LNCaP clone FGC (cell line): ENCODE results near the gene SIN3A.

ENCODE experiments used
- DNase-seq: peaks from one replicate; pipeline ENCODE4 v3.0.0-alpha.2; 2011; ENCODE audit warnings: low read depth
- H3K4me3 ChIP-seq: 2 replicates; pipeline ENCODE4 v1.5.1; 2011; ENCODE audit warnings: mild to moderate bottlenecking, low read depth, low read length, control low read depth
- CTCF ChIP-seq: IDR thresholded peaks from 2 replicates; pipeline ENCODE4 v1.5.1; 2012; ENCODE audit warnings: mild to moderate bottlenecking; ENCODE audit not compliant: control insufficient read depth, insufficient read depth; ENCODE audit errors: extremely low read depth

The SIN3A gene

GRCh38 chr15:75371901-75372688, 79.4 kb downstream of the SIN3A start:
- no peak for TF ChIP-seq CTCF
- no peak for DNase-seq
- no peak overlapping the region for H3K4me3 ChIP-seq

- no peak for TF ChIP-seq CTCF
- H3K4me3 ChIP-seq = no peak overlapping the region
- DNase-seq = no peak
Measured at GRCh38 chr15:75371486-75371885, 80.0 kb downstream of the SIN3A start.

- H3K4me3 ChIP-seq = peak overlapping the region; percentile 88; the same call in 1 of the 2 replicates
- no peak for DNase-seq
Measured at GRCh38 chr15:75369897-75370581, 81.5 kb downstream of the SIN3A start.

GRCh38 chr15:75368689-75369239, 82.7 kb downstream of the SIN3A start:
- no peak for TF ChIP-seq CTCF
- H3K4me3 ChIP-seq = peak overlapping the region; percentile 88
- DNase-seq = no peak

More at GRCh38 chr15:75369897-75370581, 81.5 kb downstream of the SIN3A start:
- no peak for TF ChIP-seq CTCF

GRCh38 chr15:75367913-75368688, 83.4 kb downstream of the SIN3A start, which contains the start of gene MAN2C1:
TSS of gene MAN2C1 (minus strand) at chr15:75368607. CDS start at chr15:75368583, 24 bp downstream.
- TF ChIP-seq CTCF = peak; percentile 97
- DNase-seq = peak; percentile 95
- H3K4me3 ChIP-seq = peak within 1 kb of the TSS; percentile 88

GRCh38 chr15:75367406-75367912, 84.0 kb downstream of the SIN3A start:
- H3K4me3 ChIP-seq = peak overlapping the region; percentile 88
- no peak for DNase-seq
- TF ChIP-seq CTCF = no peak
